GM12873 (cell line): ENCODE data around the gene BOLA3.

Source experiments
- TF ChIP-seq, protein P1 (sequence below): IDR thresholded peaks from 2 replicates; pipeline ENCODE4 v1.5.1; 2012; ENCODE audit warnings: low read depth, mild to moderate bottlenecking, moderate library complexity, low read length, control low read depth; ENCODE audit not compliant: insufficient read depth; ENCODE audit errors: missing control alignments

Gene BOLA3

DNA sequence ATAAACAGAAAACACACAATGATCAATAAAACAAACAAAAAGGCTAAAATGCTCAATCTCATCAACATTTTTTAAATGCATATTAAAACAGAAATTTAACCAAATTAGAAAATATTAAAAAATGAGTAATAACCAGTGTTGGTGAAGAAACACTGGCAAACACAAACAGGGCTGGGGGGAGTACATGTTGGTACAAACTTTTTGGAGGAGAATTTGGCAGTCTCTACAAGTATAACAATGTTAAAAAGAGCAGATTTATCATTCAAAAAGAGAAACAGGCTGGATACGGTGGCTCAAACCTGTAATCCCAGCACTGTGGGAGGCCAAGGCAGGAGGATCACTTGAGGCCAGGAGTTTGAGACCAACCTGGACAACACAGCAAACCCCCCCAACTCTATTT is 17.0 kb upstream of the BOLA3 start:
- TF ChIP-seq, protein P1, sequence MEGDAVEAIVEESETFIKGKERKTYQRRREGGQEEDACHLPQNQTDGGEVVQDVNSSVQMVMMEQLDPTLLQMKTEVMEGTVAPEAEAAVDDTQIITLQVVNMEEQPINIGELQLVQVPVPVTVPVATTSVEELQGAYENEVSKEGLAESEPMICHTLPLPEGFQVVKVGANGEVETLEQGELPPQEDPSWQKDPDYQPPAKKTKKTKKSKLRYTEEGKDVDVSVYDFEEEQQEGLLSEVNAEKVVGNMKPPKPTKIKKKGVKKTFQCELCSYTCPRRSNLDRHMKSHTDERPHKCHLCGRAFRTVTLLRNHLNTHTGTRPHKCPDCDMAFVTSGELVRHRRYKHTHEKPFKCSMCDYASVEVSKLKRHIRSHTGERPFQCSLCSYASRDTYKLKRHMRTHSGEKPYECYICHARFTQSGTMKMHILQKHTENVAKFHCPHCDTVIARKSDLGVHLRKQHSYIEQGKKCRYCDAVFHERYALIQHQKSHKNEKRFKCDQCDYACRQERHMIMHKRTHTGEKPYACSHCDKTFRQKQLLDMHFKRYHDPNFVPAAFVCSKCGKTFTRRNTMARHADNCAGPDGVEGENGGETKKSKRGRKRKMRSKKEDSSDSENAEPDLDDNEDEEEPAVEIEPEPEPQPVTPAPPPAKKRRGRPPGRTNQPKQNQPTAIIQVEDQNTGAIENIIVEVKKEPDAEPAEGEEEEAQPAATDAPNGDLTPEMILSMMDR: no peak

DNA sequence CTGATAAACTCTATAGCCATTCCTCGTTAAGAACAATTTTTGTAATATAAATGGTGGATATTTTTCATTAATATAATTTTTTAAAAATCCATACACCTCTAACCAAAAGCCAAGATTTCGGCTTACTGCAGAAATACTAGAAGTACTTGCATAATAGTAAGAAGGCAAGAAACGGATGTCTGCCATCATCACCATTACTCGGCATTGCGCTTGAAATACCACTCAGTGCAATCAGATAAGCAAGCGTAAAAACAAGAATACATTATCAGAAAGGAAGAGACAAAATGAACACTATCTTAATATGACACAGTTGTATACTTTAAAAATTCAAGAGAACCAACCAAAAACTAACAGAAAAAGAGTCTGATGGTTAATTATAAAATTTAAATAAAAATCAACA is 15.2 kb upstream of the BOLA3 start:
- TF ChIP-seq, protein P1: no peak

DNA sequence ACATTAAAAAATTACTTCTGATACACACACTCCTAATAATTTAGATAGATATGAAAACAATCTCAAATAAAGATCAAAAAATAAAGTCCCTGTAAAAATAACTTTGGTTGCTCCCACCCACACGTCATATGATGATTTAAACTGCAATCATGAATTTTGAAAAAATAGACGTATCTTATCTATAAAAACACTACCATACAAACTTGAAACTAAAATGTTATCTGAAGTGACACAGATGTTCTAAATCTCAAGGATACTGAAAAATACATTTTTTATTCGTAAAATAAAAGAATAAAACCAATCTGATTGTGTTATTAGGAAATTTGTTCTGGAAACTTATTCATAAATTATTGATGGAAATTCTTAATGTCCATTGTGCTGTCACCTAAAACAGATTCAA is 8.1 kb upstream of the BOLA3 start:
- TF ChIP-seq, protein P1: no peak

DNA sequence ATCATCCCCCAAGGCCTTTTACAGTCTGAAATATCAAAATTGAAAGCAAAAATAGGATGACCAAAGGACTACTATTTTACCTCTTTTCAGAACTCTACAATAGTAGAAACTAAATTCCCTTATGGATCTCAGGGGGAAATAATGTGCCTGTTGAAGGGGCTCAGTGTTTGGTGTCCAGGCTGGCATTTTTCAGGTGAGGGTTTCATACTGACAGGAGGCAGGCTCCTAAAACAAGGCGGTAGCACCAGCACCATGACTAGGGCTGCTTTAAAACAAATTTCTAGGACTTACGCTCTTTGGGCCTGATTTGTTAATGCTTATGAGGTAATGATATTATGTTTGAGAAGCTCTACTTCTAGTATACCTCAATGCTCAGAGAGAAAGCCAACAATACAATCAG is 5.2 kb upstream of the BOLA3 start:
- TF ChIP-seq, protein P1: no peak

DNA sequence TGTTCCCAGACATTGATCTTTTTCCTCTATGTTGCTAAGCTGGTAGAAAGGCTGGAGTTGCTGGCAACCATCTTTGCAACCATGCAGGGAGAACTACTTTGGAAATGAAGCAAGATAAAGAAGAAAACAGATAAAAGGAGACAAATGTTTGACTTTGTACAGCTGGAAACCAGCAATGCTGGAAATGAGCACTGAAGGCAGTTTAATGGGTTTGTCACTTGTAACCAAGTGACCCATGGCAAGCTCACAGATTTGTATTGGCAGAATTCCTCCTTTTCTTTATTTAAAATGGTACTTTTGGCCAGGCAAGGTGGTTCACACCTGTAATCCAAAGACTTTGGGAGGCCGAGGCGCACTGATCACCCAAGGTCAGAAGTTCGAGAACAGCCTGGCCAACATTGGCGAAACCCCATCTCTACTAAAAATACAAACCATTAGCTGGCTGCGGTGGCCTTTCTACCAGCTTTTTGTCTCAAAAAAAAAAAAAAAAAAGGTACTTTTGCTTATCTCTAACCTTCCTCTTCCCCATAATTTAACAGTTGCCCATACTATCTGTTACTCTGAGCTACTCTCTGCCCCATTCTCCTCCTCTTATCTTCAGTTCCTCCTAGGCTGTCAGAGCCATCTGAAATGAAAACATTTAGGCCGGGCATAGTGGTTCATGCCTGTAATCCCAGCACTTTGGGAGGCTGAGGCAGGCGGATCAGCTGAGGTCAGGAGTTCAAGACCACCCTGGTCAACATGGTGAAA is 2.0 kb upstream of the BOLA3 start:
- TF ChIP-seq, protein P1: no peak

DNA sequence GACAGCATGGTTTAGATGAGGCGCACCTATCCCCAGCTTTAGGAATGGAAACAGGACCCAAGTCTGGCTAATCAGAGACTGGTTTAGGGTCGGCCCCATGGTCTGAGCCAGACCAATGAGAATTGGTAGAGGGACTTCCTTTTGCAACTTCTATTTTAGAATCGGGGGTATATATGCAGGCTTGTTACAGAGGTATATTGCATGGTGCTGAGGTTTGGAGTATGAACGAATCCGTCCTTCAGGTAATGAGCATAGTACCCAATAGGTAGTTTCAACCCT is 1.5 kb upstream of the BOLA3 start:
- TF ChIP-seq, protein P1: no peak

DNA sequence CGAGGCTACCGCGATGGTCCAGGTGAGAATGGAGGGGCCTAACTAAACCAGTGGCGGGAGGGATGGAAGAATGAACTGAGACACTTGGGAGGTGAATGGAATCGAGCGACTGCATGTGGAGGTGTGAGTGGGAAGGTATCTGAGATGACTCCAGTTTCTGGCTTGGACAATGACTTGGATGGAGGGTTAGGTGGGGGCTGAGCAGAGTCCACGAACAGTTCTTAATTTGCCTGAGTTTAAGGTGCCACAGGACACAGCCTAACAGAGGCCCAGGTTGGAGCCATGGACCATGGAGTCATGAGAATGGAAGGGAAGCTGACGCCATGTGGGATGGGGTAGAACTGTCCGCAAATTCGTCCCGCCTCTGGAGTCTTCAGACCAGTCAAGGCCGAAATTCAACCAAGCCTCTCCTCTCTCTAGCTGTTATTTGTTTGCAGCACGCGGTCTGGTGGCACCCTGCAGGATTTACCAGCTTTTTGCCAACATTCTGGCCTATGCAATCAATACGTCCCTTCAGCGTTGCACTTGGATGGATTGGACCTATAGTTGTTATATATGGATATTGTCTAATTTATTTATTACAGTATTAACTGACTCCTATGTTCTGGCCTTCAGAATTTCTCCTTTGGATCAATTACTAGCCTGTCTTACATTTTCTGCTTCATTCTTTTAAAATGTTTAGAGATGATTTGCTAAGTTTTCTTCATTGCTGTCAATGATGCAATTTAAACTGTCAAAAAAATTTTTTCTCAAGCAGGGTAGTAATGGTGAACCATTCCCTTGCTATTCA is 940 bp upstream of the BOLA3 start:
- TF ChIP-seq, protein P1: no peak
